LNCAP (cell line): Measurements from ENCODE around the gene CYP26B1.

Experiments
- TF ChIP-seq, protein P1 (sequence below): fragments of 450-650 bp; IDR thresholded peaks from 2 replicates; pipeline ENCODE4 v1.5.1; 2017; ENCODE audit warnings: mild to moderate bottlenecking

The CYP26B1 gene

DNA sequence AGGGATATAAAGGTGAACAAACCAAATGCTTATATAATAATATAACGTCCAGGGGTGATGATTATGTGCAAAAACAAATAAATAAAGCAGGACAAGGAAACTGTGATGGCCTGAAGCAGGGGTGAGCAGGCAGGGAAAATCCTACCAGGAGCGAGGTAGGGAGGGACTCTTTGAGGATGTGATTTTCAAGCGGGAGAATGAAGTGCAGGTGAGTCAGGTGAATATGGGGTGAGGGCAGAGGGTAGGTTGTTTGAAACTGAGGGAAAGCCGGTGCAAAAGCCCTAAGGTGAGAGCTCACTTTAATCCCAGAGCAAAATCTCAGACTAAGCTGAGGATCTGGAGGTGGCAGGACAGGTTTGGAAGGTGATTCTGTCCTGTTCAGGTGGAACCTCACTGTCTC, 40.7 kb downstream of the CYP26B1 start:
- TF ChIP-seq, protein P1, sequence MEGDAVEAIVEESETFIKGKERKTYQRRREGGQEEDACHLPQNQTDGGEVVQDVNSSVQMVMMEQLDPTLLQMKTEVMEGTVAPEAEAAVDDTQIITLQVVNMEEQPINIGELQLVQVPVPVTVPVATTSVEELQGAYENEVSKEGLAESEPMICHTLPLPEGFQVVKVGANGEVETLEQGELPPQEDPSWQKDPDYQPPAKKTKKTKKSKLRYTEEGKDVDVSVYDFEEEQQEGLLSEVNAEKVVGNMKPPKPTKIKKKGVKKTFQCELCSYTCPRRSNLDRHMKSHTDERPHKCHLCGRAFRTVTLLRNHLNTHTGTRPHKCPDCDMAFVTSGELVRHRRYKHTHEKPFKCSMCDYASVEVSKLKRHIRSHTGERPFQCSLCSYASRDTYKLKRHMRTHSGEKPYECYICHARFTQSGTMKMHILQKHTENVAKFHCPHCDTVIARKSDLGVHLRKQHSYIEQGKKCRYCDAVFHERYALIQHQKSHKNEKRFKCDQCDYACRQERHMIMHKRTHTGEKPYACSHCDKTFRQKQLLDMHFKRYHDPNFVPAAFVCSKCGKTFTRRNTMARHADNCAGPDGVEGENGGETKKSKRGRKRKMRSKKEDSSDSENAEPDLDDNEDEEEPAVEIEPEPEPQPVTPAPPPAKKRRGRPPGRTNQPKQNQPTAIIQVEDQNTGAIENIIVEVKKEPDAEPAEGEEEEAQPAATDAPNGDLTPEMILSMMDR: no peak

DNA sequence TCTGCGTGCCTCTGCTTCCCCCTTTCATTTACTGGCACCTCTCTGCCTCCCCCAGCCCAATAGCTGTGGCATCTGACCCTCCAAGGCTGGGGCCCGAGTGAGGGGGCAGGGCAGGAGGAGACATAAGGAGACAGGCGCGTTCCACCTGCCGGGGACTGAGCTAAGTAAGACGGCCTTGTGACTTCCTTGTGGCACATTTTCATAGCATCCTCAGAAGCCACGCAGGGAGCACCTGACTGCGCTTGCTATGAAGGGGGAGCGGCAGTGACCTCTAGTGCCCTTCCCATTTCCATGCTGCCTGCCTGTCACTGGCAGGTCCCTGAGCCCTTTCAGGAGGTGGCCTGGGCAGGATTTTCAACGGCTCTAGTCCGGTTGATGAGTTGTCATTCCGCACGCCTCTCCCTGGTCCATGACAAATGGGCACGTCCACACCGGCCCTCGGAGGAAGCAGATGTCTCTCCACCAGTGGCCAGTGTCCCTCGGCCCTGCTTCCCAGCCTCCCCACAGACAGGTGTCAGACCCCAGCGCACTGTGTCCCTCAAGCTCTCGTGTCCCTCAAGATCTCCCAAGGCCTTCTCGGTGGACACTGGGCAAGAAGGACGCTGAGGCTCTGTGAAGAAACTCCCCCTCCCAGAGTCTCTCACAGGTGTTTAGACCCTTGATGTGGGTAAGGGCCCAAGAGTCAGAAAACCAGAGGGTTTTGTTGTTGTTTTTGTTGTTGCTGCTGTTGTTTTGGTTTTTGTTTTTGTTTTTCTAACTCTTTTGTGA, 42.7 kb downstream of the CYP26B1 start:
- TF ChIP-seq, protein P1: no peak

DNA sequence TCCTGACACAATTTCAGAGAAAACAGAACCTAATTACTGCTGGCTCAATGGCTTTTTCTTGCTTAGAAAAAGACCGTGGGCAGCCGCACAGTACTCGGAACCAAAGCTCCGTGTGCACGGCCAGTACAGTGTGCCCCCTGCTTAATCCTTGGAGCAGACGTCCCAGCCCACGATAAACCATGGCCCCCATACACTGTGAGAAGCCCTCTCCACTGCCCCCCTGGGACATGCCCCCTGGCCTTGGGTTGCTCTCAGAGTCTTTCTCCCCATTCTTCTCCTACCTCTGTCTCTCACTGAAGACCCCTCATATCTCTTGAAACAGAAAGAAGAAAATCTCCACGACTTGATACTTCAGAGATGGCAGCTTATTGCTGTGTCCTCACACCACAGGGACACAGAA, 44.0 kb downstream of the CYP26B1 start:
- TF ChIP-seq, protein P1: no peak

DNA sequence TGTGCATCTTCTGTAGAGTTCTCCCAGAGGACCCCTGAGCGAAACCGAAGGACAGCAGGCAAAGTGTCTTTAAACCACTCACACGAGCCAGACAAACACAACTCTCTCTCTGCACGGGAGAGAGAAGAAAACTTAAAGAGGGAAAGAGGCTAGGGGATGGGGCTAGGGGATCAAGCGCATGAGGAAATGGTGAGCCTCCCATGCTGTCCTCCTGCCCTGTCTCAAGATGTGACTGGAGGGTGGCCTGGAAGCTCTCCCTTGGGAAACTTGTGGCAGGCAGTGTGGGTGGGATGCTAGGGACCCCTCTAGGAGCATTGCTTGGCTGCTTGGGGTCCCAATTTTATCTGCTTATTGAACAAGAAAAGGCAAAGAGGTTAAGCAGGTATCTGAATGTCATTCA, 44.5 kb downstream of the CYP26B1 start:
- TF ChIP-seq, protein P1: no peak

DNA sequence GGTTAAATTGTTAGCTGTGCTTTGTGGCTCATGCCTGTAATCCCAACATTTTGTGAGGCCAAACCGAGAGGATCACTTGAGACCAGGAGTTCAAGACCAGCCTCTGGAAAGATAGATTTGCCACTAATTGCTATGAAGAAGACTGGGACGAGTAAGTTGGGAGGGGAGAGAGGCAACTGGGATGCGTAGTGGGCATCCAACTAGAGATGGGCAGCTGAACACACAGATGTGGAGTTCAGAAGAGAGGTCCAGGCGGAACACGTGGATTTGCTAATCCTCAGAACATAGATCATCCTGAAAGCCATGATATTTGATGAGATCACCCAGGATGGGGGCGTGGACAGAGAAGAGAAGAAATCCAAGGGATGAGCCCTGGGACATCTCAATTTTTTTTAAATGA, 48.7 kb downstream of the CYP26B1 start:
- TF ChIP-seq, protein P1: no peak

DNA sequence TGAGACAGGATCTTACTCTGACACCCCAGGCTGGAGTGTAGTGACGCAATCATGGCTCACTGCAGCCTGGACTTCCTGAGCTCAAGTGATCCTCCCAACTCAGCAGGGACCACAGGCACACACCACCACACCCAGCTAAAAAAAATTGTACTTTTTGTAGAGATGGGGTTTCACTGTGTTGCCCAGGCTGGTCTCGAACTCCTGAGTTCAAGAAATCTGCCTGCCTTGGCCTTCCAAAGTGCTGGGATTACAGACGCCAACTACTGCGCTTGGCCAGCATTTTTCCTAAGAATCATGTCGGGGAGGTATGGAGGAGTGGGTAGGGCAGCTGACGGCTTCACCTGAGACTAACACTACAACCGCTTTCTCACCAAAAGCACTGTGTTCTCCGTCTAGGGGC, 50.4 kb downstream of the CYP26B1 start:
- TF ChIP-seq, protein P1: no peak

DNA sequence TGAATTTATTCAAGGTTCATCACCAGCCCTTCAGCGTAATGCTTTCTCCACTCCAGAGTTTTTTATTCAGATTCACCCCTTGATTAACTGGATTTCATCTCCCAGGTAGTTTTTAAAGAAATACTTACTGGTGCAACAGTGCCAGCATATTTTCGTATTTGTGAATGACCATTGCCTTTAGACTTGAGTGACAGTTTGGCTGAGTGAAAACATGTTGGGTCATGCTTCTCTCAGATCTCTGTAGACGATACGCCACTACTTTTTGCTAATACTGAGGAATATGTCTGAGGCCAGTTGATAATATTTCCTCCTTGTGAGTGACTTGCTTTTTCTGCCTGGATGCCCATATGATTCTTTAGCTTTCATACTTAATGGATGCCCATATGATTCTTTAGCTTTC, 51.5 kb downstream of the CYP26B1 start:
- TF ChIP-seq, protein P1: no peak

DNA sequence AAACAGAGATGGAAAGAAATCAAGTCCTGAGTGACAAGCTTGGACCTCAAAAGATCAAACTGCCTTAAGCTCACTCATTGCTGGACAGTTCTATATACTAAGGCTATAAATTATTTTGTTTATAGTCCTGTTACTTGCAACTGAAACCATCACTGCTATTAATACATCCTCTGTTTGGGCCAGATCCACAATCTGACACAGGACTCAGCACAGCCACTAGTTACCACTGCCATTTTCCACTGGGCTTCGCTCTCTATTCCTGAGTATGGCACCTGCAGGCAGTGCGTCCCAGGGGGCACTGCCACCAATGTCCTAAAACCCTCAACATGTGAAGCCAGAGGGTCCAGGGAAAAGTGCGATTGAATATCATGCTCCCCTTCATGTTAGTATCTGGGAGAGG, 52.3 kb downstream of the CYP26B1 start:
- TF ChIP-seq, protein P1: no peak
